NCI-H2196 treated with DMSO at 0.1 percent for 48 hours (cell line): ENCODE data around the gene CD84.
"Not testable (repeated sequence)": the region's sequence is repeated elsewhere in the genome, so short reads cannot be mapped to it uniquely, and the experiment has no call there.

Experiments used
- DNase-seq: peaks from one replicate; lab custom pipeline; 2025; ENCODE audit not compliant: unreplicated experiment; lab: John Stamatoyannopoulos, UW

Gene CD84

DNA sequence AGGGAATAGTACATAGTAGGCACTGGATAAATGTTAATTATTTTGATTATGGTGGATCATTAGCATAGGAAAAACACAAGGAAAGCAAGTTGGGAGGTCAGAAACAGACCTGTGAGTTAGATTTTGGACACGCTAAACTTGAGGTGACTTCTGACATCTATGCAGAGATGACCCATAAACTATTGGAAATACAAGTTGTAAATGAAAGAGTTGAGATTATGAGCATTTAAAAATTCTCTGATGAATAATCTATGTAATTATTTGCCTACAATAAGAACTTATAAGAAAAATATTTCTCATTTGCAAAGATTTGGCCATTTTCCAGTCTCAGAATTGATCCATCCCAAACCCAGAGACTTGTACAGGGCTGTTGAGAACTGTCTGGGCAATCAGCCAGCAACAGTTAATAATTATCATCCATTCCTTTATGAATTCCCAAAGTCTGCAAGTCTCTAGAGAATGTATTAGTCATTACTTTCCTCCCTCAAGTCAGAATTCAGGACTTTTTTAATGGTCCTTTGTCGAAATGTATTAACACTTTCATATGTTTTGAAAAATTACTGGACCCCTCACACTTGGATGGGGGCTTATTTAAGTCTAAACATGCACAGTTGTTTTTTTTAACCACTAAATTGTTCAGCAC lies 36.9 kb downstream of the CD84 start:
- DNase-seq = no peak

DNA sequence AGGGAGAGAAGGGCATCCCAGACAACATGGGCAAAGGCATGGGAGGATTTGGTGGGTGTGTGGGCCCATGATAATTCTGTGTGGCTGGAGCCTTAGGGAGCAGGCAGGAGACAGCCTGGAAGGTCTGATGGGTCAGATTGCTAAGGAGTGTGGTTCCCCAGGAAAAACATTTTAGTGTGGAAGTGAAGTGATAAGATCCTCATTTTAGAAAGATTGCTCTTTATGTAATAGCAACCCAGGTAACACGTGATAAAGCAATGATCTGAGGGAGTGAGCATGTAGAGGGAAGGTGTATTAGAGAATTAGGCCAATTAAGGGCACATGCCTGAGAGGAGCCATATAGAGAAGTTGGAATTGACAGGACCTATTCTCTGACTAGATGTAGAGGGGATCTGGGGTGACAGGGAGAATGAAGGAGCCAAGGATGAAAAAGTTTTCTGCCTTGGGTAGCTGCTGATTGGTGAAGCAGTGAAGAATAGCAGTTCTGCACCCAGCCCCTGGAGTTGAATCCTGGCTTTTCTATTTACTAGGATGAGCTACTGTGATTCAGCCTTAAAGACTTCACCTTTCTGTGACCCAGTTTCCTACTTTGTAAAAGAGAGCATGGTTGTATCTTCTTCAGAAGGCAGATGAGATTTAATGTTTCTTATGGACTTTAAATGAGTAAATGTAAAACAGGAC lies 37.5 kb downstream of the CD84 start:
- no peak for DNase-seq

DNA sequence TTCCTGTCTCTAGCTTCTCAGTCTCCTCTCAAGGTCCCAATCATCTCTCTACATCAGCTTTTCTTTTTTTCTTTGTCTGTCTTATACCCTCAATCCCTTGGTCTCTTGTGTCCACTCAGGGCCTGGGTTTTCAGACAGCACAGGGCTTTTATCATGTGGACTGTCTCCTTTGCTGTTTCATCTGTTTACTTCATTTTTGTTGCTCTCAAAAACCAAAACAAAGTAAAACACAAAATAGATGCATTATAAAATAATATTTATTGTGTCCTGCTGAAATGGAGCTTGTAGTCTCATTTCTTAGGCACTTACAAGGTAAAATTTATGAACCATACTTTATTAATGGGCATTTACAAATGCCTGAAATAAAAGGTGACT lies 38.5 kb downstream of the CD84 start:
- DNase-seq = no peak

DNA sequence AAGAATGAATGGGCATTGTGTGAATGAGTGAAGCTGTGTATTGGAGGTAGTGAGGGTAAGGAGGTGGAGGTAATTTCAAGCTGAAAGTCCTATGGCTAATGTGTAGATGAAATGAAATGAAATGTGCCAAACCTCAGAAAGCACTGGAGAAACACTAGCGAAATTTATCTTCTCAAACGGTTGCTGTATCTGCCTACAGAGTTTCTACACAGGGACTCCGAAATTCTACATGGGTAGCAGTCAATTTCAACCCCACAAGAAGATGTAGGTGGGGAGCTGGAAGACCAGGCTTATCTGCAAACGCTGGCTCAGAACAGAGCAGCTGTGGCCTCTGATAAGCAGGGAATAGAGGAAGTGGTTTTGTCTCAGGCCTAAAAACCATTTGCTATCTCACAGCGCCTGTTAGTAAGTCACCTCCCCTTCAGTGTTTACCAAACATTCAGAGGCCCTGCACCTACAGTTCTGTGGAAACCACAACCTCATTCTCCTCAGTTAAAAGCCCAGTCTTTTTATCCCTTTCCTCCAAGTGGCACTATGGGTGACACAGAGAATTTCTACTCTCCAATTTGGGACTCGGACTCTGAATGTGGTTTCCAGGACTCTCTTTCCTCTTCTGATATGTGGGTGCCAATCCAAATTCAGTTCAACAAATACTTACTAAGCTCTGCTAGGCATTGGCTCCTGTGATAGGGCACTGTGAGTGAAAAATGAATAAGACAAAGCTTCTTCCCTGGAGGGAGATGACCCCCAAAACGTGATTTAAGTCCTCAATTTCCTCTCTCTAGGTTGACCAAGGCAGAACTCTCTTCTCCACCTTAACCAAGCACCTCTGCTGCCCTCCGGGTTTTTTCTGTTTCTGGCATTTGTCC lies 39.1 kb downstream of the CD84 start:
- DNase-seq = no peak

DNA sequence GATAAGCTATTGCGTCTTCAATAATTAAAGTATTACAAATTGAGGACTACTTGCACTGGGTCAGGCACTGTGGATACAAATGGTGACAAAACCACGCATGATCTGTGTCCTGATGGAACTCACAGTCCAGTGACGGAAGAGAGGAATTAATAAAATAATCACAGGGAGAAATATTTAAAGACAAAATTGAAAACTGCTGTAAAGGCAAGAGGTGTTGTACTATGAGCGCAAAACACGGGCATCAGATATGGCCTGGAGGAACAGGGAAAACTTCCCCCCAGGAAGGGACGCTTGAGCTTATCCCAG lies 39.7 kb downstream of the CD84 start:
- no peak for DNase-seq

DNA sequence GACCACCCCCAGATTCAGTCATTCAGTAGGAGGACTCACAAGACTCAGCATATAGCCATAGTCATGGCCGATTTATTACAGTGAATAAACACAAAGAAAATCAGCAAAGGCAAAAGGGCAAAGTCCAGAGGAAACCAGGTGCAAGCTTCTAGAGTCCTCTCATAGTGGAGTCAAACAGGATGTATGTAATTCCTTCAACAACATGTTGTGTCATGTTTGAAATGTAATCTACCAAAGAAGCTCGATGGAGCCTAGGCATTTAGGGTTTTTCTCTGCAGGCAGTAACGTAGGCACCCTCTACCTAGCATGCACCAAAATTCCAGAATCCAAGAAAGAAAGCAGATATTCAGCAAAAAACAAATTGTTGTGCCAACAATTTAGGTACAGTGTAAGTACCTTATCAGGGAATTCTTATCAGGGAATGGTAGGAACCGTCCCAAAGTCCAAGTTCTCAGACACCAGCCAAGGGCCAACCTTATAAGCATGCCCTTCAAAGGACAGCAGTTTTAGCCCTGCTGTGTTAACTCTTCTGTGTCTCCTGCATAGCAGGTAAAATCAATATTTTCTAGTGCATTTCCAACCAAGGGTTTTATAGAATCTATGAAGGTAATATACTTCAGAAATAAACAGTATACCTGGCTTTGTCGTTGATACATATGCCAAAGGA lies 40.2 kb downstream of the CD84 start:
- DNase-seq = no peak

DNA sequence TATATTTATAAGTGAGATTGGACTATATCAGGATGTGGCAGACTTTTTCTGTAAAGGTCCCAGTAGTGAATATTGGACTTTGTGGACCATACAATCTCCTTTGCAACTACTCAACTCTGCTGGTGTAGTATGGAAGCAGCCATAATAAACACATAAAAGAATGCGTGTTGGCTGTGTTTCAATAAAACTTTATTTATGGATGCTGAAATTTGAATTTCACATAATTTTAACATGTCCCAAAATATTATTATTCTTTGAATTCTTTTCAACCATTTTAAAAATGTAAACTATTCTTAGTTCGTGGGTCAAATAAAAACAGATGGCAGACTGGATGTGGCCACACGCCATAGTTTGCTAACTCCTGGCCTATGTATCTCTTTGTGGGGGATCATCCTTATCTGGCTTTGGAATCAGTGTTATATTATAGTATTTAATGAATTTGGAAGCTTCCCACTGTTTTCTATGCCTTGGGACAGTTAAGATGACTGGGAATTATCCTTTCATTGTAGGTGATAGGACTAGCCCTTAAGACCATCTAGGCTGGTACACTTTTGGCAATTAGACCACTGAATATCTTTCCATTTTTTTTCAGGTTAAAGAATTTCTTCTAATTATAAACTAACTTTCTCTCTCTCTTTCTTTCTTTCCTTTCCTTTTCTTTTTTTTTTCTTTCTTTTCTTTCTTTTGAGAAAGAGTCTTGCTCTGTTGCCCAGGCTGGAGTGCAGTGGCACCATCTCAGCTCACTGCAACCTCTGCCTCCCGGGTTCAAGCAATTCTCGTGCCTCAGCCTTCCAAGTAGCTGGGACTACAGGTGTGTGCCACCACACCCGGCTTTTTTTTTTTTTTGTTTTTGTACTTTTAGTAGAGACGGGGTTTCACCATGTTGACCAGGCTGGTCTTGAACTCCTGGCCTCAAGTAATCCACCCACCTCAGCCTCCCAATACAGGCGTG lies 41.3 kb downstream of the CD84 start:
- no peak for DNase-seq

DNA sequence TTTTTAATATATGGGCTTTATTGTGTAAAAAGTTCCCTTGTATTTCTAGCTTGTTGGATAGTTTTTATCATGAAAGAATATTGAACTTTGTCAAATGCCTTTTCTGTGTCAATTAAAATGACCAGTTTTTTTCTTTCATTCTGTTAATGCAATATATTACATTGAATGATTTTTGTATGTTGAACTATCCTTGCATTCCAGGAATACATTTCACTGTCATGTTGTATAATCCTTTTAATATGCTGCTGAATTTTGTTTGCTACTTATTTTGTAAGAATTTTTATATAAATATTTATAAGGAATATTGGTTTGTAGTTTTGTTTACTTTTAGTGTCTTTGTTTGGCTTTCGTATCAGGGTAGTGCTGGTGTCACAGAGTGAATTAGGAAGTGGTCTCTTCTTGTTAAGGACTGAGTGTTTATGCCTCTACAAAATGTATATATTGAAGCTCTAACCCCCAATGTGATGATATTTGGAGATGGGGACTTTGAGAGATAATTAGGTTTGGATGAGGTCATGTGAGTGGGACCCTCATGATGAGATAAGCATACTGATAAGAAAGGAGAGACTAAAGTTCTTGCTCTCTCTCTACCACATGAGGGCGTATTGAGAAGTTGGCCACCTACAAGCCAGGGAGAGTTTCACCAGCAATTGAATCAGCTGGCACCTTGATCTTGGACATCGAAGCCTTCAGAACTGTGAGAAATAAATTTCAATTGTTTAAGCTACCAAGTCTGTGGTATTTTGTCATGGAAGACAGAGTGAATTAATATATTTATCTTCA lies 44.3 kb downstream of the CD84 start:
- DNase-seq = no peak

DNA sequence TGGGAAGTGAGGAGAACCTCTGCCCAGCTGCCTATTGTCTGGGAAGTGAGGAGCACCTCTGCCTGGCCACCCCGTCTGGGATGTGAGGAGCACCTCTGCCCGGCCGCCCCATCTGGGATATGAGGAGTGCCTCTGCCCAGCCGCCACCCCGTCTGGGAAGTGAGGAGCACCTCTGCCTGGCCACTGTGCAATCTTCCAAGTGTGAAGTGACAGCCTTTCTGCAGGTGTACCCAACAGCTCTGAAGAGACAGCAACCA lies 46.8 kb downstream of the CD84 start:
- not testable (repeated sequence) for DNase-seq

DNA sequence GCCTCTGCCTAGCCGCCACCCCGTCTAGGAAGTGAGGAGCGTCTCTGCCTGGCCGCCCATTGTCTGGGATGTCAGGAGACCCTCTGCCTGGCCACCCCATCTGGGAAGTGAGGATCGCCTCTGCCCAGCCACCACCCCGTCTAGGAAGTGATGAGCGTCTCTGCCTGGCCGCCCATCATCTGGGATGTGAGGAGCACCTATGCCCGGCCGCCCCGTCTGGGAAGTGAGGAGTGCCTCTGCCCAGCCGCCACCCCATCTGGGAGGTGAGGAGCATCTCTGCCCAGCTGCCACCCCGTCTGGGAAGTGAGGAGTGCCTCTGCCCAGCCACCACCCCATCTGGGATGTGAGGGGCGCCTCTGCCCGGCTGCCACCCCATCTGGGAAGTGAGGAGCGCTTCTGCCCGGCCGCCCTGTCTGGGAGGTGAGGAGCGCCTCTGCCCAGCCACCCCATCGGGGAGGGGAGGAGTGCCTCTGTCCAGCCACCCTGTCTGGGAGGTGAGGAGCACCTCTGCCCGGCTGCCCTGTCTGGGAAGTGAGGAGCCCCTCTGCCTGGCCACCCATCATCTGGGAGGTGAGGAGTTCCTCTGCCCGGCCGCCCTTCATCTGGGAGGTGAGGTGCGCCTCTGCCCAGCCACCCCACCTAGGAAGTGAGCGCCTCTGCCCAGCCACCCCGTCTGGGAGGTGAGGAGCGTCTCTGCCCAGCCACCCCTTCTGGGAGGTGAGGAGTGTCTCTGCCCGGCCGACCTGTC lies 47.3 kb downstream of the CD84 start:
- DNase-seq = not testable (repeated sequence)

DNA sequence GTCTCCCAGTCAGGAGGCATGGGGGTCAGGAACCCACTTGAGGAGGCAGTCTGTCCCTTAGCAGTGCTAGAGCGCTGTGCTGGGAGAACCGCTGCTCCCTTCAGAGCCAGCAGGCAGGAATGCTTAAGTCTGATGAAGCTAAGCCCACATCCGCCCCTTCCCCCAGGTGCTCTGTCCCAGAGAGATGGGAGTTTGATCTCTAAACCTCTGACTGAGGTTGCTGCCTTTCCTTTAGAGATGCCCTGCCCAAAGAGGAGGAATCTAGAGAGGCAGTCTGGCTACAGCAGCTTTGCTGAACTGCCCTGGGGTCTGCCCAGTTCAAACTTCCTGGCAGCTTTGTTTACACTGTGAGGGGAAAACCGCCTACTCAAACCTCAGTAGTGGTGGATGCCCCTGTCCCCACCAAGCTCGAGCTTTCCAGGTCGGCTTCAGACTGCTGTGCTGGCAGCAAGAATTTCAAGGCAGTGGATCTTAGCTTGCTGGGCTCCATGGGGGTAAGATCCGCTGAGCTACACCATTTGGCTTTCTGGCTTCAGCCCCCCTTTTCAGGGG lies 49.8 kb downstream of the CD84 start:
- not testable (repeated sequence) for DNase-seq

DNA sequence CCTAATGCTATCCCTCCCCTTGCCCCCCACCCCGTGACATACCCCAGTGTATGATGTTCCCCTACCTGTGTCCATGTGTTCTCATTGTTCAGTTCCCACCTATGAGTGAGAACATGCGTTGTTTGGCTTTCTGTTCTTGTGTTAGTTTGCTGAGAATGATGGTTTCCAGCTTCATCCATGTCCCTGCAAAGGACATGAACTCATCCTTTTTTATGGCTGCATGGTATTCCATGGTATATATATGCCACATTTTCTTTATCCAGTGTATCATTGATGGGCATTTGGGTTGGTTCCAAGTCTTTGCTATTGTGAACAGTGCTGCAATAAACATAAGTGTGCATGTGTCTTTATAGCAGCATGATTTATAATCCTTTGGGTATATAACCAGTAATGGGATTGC lies 55.5 kb downstream of the CD84 start:
- not testable (repeated sequence) for DNase-seq

DNA sequence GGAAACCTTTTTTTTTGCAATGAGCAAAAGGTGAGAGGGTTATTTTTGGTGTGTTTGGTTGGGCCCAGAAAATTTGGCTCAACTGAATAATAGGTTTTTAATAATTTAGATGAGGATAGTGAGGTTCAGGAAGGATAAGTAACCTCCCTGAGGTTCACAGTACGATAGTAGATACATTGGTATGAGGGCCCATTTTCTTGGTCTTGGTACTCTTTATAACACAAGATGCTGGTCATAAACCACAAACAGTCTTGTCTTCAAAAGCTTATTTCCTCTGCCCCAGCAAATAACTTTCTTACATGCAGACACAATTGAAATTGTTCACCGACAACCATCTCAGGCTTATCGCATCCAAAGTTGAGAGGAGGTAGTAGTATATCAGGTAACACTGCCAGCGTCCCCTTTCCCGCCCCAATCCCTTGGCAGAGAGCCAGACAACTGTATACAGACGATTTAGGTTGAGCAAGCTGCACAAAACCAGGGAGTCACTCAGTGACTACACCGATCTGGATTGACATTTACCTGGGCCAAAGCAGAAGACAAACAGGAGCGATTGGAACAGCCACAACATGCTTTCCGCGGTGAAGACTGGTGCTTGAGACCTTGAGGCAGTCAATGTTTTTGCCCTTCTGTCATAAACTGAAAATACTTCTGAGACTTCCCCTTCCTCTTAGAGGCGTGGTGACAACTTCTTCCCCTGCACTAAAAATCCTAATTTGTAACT lies 56.5 kb downstream of the CD84 start, which contains the start of gene SLAMF6:
Gene SLAMF6, minus strand, starts transcription at position 634 of the 724 bp plus-strand sequence. Its CDS starts 63 bp downstream, at position 571.
- no peak for DNase-seq

DNA sequence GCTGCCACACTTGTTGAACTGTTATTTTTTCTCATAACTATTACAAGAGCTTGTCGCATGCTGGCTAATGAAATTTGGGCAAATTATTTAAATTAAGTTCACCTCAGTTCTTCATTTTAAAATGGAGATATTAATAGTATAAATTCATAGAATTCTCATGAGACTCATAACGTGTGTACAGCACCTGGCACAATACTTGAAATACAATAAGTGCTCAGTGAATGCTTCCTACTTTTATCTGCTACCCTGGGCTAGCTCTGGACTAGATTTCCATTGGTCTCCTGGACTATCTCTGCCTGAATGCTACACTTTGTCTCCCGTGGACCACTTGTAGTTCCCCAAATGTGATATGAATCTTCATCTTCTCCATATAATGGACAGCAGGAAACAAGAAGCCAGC lies 57.2 kb downstream of the CD84 start:
- no peak for DNase-seq

DNA sequence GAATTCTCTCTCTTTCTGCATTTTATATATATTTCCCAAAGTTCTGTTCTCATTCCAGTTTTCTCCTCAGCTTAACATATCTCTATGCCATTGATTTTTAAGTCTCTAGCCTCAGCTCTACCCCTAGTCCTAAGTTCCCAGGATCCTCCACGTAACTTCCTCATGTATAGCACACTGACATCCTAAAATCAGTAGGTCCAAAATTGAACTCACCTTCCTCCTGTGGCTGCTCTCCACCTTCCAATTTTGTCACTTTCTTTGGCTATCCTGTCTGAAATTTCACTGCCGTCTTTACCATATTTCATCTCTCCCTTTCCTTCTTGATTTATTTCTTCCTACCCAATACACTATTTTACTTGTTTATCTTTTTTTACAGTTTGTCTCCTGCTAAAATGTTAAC lies 57.7 kb downstream of the CD84 start:
- no peak for DNase-seq

DNA sequence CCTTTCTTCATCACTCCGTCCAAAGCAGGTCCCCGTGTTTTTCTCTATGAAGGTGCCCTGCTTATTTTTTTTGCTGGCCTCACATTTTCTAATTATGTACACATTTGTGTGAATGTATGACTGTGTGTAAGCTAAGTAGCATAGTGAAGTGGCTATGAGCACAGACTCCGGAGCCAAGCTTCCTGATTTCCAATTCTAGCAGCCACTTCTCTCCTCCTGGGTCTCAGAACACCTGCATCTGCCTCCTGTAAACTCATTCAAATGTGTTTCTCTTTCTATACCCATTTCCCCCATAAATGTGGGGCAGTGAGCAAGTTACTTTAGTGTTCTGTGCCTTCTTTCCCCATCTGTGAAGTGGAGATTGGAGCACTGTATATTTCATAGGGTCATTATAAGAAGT lies 58.3 kb downstream of the CD84 start:
- no peak for DNase-seq

DNA sequence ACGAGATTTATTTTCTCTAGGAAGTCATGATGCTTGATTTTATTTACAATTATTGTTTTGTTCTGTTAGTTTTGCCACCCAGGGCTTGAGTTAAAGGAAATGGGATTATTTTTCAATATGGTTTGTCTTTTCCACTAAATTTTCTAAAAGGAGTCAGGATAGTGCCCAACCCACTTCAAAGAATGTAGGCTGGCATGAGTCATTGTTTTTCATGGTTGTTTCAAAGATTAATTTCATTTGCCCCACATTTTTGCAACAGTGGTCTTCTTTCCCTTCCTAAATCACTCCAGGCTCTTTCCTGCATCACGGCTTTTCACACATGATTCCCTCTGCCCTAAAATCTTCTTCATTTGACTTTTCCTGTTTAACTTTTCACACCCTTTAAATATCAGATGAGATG lies 58.7 kb downstream of the CD84 start:
- DNase-seq = no peak
